Stimulated activated CD8-positive, alpha-beta memory T cell treated with anti-CD3 and anti-CD28 coated beads, Interleukin-4, amount 100 ng/mL, for 24 hours (primary cell): ENCODE data around the gene GOLGA5.
"Not testable (repeated sequence)": the region's sequence is repeated elsewhere in the genome, so short reads cannot be mapped to it uniquely, and the experiment has no call there.

ENCODE experiments used
- DNase-seq: peaks from one replicate; pipeline ENCODE4 v3.0.0-alpha.2; 2020; ENCODE audit warnings: low read depth

Gene GOLGA5

DNA sequence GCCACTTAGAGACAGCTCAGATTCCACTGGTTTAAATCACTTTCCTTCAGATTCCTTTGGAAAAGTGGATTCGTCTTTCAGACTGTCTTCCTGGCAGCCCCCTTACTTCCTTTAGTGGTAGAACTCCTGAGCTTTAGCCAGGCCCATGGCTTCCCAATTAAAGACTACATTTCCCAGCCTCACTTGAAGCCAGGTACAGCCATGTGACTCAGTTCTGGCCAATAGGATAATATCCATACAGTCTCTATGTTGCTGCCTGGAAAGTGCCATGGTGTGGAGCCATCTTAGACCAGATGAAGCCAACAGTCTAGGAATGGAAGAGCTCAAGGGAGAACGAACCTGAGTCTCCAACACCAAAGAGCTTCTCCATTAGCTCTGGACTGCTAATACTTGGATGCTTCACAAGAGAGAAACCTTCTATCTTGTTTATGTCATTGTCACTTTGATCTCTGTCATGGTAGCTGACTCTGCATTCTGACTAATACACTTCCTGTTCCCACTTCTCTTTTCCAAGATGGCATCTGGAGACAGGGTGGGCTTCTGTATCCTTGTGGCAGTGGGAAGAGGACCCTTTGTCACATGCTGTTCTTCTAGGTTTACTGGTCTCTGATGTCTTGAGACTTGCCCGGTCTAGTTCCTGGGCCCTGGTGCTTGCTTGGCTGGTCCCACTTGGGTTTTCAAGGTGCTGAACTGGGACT lies 15.1 kb upstream of the GOLGA5 start:
- not testable (repeated sequence) for DNase-seq

DNA sequence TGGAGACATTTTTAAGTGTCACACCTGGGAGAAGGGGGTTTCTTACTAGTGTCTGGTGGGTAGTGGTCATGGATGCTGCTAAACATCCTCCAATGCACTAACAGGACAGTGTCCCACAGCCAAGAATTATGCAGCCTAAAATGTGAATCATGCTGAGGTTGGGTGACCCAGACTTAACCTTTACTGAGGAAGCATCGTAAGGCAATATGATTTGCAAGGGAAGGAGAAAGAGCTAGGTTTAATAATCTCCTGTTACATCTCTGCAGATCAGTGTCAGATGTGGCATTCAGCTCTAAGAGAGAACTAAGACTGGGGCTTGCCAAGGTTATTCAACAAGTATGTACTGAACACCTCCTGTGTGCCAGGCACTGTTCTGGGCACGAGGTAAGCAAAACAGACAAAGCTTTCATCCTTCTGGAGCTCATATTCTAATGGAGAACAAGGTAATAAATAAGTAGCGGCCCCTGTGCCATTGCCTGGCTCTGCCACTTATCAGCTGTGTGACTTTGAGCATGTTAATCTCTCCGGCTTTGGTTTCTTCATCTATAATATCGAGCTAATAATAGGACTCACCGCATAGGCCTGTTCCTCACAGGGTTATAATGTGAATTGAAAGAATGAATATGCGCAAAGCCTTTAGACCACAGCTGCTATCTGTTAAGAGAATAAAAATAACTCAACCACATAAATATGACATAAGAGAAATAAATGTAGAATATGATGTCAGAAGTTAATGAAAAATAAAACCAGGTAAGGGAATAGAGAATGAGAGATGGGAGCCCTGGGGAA lies 13.5 kb upstream of the GOLGA5 start:
- no peak for DNase-seq

DNA sequence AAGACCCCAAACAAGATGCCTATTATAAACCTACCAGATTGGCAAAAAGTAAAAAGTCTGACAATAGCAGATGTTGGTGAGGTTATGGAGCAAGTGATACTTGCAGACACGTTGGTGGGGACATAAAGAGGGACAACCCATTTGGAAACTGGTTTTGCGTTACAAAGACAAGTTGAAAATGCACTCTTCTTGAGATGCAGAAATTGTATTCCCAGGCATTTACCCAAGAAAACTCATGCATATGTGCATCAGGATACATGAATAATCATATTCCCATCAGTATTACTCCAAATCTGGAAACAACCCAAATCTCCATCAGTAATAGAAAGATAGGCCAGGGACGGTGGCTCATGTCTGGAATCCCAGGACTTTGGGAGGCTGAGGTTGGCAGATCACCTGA lies 12.8 kb upstream of the GOLGA5 start:
- DNase-seq, result no peak

DNA sequence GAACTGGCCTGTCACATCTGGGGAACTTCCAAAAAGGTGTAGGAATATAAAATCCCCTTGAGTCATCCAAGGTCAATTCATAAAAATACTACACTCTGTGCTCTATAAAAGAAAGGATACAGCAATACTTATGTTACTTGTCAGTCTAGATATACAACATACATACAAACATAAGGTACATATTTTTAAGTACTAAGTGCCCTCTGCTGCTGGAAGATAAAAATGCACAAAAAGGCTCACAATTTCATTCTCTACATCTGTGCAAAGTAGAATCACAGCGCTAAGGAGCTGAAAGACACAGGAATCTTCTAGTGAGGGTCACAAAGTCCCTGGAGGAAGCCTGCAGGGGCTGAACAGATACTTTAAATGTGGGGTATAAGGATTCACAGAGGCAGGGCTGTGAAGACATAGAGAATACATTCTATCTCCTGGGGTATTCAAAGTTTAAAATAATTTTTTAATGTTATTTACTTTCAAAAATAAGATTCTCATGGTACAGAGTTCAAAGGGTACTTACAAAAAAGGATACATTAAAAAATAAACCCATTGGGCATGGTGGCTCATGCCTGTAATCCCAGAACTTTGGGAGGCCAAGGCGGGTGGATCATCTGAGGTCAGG lies 10.2 kb upstream of the GOLGA5 start:
- no peak for DNase-seq

DNA sequence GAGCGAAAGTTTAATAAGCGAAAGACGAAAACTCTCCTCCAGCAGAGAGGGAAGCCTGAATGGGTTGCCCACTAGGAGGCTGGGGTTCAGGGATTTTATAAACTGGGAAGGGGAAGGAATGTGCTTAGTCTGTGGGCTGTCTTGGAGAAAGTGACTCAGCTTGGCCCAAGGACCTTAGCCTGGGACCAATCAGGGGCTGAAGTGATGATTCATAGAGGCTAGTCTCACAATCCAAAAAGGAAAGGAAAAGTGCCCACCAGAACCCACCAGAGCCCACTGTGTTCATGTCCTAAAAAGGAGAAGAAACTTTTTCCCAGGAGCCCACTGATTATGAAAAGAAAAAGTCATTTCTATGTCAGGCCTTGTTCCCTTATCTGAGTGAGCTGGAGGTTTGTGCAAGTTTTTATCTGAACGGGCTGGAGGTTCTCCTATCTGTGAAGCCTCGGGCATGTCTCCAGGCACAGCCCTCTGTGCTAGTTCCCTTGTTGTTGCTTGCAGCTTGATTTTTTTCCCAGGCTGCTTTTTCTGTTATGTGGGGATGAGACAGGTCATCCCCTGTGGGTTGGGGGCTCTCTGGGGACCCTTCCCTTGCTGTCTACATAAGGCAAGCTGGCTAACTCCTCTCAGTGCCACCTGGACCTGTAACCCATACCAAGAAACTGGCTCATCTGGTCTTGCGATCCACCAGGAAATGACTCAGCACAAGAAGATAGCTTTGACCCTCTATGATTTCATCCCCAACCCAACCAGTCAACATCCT lies 8.3 kb upstream of the GOLGA5 start:
- no peak for DNase-seq

DNA sequence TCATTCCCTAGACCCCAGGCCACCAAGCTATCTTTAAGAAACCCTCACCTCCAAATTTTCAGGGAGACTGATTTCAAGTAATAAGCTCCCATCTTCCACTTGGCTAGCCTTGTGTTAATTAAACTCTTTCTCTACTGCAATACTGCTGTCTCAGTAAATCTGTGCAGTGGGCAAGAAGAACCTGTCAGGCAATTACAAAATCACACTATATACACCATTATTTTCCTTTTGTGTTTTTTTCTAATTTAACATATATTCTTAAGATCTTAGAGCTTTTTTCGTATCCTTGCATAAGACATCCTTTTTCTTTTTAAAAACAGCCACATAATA lies 7.7 kb upstream of the GOLGA5 start:
- DNase-seq, result no peak

DNA sequence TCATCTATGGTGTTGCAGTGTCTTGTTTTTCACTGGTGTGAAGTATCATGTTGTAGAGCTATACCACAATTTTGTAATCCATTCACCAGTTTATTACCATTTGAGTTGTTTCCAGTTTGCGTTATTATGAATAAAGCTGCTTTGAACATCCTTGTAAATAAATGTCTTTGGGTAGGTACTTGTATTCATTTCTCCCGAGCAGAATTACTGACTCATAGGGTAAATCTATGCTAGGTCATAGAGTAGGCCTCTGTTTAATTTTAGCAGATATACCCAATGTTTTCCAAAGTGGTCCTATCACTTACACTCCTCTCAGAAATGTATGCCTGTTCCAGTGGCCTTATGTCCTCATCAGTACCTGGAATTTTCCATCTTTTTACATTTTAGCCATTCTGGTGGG lies 6.6 kb upstream of the GOLGA5 start:
- DNase-seq, result no peak

DNA sequence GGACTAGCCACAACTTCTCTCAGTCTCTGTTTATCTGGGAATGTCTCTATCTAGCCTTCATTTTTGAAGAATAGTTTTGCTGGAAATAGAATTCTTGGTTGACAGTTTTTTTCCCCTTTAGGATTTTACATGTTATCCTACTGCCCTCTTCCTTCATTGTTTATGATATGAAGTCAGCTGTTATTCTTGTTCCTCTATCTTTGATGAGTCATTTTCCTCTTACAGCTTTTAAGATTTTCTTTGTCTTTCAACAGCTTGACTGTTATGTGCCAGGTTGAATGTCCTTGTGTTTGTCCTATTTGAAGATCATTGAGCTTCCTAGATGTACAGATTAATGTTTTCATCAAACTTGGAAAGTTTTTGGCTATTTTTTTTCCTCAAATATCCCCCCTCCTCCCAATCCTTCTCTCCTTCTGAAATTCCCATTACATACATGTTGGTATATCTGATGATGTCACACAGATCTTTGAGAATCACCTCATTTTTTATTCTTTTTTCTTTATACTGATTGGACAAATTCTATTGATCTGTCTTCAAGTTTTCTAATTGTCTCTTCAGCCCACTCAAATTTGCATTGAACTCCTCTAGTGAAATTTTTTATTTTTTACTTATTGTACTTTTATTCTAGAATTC lies 4.5 kb upstream of the GOLGA5 start:
- DNase-seq, result no peak

DNA sequence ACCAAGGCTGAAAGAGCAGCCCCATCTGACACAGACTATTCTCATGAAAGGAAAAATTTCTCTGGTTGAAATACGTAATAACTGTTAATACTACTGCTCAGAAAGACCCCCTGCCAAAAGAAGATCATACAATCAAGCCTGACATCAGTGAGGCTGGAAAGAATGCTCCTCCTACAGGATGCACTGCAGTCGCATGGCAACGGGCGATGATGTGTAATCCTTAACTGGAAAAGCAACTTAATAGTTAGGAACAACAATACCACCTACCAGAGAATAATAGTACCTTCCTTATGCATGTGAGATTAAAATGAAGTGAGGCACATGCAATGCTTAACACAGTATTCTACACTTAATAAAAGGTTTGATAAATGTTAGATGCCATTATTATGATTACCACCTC lies 1.2 kb upstream of the GOLGA5 start:
- no peak for DNase-seq

DNA sequence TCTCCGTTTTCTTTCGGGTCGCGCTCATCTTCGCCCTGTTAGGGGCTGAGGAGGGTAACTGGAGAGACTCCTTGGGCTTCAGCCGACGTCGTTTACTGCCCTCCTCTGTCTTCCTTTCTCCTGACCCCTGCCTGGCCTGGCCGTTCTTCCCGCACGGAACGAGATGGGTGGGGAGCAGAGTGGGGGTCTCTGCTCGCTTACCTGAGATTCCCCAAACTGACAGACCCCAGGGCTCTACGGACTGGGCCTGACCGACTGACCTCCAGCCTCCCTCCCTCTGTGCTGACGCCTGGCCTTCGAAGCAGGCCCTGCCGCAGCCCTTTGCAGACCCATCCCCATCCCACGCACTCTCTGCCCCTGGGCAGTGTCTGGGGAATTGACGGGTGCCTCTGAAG lies 439 bp downstream of the GOLGA5 start:
- no peak for DNase-seq

DNA sequence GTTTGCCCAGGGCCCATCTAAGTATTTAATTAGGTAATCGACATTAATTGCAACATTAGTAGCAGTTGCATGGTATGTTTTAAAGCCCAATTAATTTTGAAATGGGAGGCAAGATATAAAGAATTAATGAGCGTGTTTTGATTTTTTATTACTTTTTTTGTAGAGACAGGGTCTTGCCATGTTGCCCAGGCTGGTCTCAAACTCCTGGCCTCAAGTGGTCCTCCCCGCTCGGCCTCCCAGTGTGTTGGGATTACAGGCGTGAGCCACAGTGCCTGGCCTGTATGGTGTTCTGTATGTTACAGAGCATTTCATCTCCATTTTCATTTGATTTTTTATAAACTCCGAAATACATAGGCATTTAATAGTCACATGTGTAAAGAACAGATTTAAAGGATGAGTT lies 856 bp downstream of the GOLGA5 start:
- no peak for DNase-seq

DNA sequence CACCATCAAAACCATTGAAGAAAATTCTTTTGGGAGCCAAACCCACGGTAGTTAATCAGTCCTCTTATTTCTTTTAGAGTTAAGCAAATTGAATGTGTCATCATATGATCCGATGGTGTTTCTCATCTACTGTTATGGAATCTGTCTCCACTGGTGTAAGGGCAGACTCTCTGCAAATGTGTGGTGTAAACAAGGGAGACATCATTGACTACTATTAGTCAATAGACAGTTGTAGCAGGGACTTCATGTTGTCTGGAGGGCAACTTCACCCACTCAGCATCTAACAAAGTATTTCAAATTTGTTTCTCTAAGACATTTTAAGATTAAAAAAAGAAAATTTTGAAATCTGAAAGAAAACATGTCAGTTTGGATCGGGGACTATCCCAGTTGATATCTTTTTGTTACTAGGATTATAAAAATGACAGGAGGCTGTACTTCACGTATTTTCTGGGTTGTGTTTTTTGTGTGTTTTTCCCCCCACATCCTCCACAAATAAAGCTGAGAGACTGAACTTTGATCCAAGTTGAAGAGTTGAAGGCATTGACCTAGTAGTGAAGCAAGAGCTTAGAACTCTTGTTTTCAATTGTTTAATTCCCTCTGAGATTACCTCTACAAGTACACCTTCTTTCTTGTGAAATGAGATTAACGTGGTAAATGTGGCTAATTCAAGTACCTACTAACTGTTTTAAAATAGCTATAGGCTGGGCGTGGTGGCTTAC lies 4.0 kb downstream of the GOLGA5 start:
- no peak for DNase-seq

DNA sequence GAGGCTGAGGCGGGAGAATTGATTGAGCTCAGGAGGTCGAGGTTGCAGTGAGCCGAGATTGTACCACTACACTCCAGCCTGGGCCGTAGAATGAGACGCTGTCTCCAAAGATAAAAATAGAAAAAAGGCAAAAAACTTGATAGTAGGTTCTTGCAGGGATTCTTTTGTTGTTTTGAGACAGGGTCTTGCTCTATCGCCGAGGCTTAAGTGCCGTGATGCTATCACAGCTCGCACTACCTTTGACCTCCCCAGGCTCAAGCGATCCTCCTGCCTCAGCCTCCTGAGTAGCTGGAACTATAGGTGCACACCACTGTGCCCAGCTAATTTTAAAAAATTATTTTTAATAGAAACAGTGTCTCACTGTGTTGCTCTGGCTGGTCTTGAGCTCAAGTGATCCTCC lies 4.7 kb downstream of the GOLGA5 start:
- DNase-seq, result no peak

DNA sequence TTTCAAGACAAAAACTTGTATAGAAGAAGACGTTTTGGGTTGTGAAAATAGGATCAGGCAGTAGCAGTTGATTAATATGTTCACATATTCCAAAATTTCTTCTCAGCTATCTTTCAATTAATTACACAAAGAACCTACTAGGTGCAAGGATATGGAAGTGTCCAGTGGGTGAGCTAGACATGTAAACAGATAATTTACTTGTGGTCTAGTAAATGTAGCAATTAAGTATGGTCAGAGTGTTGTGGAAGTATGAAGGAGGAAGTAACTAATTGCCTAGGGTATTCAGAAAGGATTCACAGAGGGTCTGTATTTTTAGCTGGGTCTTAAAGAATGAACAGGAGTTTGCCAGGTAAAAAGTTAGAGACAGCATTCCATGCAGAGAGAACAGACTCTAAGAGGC lies 5.9 kb downstream of the GOLGA5 start:
- DNase-seq, result no peak

DNA sequence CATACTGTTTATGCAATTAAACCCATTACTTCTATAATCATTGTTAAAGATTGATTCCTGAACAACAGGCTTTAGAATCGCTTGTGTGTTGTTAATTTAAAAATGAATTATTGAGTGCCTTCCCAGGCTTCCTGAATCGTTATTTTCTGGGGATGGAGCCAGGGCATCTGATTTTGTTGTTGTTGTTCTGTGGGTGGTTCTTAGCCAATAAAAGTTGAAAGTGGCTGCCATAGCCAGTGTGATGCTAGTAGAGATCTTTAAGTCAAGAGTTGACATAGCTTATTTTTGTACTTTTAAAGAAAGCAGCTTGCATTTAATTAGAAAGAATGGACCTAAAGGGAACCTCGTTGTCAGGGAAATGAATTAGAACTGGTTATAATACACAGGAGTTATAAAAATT lies 6.4 kb downstream of the GOLGA5 start:
- DNase-seq, result no peak

DNA sequence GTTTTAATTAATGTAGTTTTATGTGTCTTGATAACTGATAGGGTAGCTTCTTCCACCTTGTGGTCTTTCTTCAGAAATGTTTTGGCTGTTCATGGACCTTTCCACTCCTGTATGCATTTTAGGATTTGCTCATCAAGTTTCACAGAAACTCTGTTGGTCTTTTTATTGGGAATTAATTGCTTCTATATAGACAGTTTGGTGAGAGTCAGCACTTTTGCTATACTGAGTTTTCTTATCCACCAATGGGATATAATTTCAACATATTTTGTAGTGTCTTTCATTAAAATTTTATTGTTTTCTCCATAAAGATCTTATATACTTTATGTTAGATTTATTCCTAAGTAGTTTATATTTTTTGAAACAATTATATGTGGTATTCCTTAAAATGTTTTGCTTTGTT lies 7.8 kb downstream of the GOLGA5 start:
- DNase-seq, result no peak

DNA sequence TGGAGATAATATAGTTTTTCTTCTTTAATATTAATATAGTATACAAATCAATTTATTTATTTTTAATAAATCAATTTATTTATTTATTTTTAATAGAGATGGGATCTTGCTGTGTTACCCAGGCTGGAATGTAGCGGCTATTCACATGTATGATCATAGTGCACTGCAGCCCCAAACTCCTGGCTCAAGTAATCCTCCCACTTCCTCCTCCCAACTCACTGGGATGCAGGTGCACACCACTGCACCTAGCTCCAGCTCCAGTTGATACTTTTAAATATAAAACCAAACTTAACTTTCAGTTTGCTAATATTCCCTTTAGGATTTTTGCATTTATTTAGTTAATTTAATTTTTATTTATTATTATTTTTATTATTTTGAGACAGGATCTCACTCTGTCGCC lies 8.6 kb downstream of the GOLGA5 start:
- no peak for DNase-seq

DNA sequence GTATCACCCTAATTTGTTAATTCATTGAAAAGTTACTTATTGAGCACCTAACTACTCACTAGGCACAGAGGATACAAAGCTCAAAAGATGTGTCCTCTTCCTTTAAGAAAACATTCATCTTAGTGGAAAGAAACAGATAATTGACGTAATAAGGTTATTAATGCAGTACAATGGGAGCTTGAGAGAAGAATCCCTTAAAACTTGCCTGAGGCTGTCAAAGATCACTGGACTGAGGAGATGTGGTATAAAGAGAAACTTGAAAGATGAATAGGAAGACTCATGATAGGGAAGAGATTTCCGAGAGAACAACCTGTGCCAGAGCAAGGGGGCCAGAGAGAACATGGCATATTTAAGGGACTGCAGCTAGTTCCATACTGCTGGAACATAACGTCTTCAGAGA lies 19.1 kb downstream of the GOLGA5 start:
- no peak for DNase-seq

DNA sequence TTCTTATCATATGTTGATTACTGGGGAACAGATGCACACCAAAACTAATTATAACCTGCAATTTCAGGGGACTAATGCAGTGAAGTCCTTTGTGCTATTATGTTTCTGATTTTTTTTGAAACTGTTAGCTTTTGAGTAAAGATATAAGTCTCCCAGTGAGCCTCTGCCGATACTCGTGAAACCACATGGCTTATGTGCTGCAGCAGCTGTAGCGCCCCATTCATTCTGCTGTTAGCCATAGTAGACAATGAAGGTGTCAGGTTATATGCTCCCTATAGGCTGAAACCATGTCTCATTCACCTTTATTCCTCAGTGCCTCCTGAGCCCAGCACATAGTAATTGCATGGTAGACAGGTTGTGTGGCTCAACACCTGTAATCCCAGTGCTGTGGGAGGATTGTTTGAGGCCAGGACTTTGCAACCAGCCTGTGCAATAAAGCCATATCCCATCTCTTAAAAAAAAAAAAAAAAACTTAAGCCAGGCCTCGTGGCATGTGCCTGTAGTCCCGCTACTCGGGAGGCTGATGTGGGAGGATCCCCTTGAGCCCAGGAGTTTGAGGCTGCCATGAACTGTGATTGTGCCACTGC lies 25.0 kb downstream of the GOLGA5 start:
- DNase-seq, result no peak

DNA sequence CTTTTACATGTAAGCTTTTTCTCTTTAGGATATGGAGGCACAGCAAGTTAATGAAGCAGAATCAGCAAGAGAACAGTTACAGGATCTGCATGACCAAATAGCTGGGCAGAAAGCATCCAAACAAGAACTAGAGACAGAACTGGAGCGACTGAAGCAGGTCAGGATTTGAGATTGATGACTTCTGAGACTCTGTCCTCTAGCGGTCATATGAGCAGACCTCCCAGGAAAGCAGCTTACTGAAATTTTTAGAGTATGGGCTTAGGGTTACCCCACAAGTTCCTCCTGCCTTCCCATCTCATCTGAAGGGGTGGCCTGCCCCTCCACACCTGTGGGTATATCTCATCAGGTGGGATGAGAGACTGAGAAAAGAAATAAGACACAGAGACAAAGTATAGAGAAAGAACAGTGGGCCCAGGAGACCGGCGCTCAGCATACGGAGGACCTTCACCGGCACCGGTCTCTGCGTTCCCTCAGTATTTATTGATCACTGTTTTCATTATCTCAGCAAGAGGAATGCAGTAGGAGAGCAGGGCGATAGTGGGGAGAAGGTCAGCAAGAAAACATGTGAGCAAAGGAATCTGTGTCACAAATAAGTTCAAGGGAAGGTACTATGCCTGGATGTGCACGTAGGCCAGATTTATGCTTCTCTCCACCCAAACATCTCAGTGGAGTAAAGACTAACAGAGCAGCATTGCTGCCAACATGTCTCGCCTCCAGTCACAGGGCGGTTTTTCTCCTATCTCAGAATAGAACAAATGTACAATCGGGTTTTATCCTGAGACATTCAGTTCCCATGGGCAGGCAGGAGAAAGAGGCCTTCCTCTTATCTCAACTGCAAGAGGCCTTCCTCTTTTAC lies 25.8 kb downstream of the GOLGA5 start:
- not testable (repeated sequence) for DNase-seq

DNA sequence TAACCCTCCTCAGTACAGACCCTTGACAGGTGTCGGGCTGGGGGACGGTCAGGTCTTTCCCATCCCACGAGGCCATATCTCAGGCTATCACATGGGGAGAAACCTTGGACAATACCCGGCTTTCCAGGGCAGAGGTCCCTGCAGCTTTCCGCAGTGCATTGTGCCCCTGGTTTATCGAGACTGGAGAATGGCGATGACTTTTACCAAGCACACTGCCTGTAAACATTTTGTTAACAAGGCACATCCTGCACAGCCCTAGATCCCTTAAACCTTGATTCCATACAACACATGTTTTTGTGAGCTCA lies 26.4 kb downstream of the GOLGA5 start:
- DNase-seq, result not testable (repeated sequence)
